Tibial nerve (tissue), 4 donors: ENCODE results near the gene PIGQ. TPM values are rescaled to one million over a fixed set of nuclear protein-coding genes. Genes with fewer than 3 reads are reported as not detected.

Source experiments
- DNase-seq, 2 donors: peaks; one replicate each; pipeline ENCODE4 v3.0.0-alpha.2; 2019; ENCODE audit warnings: low spot score in 2 of 2
- H3K27ac ChIP-seq, 4 donors: fragments of 200-600 bp; sonication (generic) in 3 of 4; one replicate each; pipeline ENCODE4 v1.5.1; 2017 to 2019; ENCODE audit warnings: mild to moderate bottlenecking in 1 of 4
- H3K27me3 ChIP-seq, 2 donors: fragments of 200-600 bp; sonication (generic) in 1 of 2; one replicate each; pipeline versions ENCODE4 v1.5.1 to v1.6.0; 2017 to 2019
- H3K36me3 ChIP-seq, 3 donors: fragments of 200-600 bp; sonication (generic); one replicate each; pipeline ENCODE4 v1.5.1; 2018 to 2019
- H3K4me1 ChIP-seq, 4 donors: fragments of 200-600 bp; sonication (generic) in 3 of 4; one replicate each; pipeline ENCODE4 v1.5.1; 2017 to 2019
- H3K4me3 ChIP-seq, 4 donors: fragments of 200-600 bp; sonication (generic) in 3 of 4; one replicate each; pipeline ENCODE4 v1.5.1; 2017 to 2019; ENCODE audit warnings: mild to moderate bottlenecking in 1 of 4, moderate library complexity in 1 of 4
- H3K9me3 ChIP-seq, 4 donors: fragments of 200-600 bp; sonication (generic) in 3 of 4; one replicate each; pipeline ENCODE4 v1.5.1; 2017 to 2019
- CTCF ChIP-seq, 5 experiments: fragments of 200-600 bp in 3 of 5; fragments of 450-650 bp in 2 of 5; sonication (generic) in 3 of 5; IDR thresholded peaks; one replicate each; pipeline ENCODE4 v1.5.1; 2016 to 2019; ENCODE audit warnings: antibody characterized with exemption in 5 of 5, mild to moderate bottlenecking in 3 of 5, moderate library complexity in 2 of 5
- EP300 ChIP-seq, 2 donors: sonication (generic); formaldehyde crosslinking; IDR thresholded peaks; one replicate each; pipeline ENCODE4 v1.6.1; 2017; ENCODE audit warnings: antibody characterized with exemption in 2 of 2, mild to moderate bottlenecking in 1 of 2
- POLR2A ChIP-seq, 2 donors: fragments of 450-650 bp; IDR thresholded peaks; one replicate each; pipeline ENCODE4 v1.6.1; 2017; ENCODE audit warnings: antibody characterized with exemption in 2 of 2, mild to moderate bottlenecking in 2 of 2, moderate library complexity in 2 of 2
- WGBS, 2 donors: methylation state at CpG; one replicate each; pipeline ENCODE4 v1.1.5; 2018; 5-methylcytosine and 5-hydroxymethylcytosine counted together
- total RNA-seq, 4 donors: library from RNA; depleted of rRNA; stranded (reverse); fragments of >200 nt; gene quantifications; one replicate each; pipeline ENCODE4 v1.1.0, GENCODE V29; 2016

PIGQ gene
- total RNA-seq, 4 donors from 2014 or later = 49.2 to 89.6 (median 71.8) TPM

- Histone ChIP-seq H3K36me3 (peaks cover 0 to 11% (median 0%) of the 10 kb centered on the region in 3 donors), H3K27ac (peak overlapping the region; percentile 43 to 93 (median 83)), H3K27me3 (no peaks in the 10 kb centered on the region), H3K9me3 (no peaks in the 10 kb centered on the region), H3K4me1 (peaks cover 0 to 75% (median 36%) of the 10 kb centered on the region in 4 donors), H3K4me3 (peak overlapping the region; percentile 64 to 99 (median 90))
- peak in 1 of 2 donors; percentile 21 for DNase-seq
- WGBS, 2 donors = 0 to 1% methylated on average over 40 to 53 of the region's 71 CpGs
- TF ChIP-seq POLR2A (IDR thresholded peaks at IDR 0.05) (peak in 1 of 2 donors; percentile 17), CTCF (IDR thresholded peaks at IDR 0.05) (no peak)
Observed at GRCh38 chr16:590188-590814, 20.5 kb downstream of the PIGQ start.

GRCh38 chr16:590815-591200, 21.0 kb downstream of the PIGQ start:
- peak overlapping the region; percentile 43 to 93 (median 83) for H3K27ac ChIP-seq
- peaks cover 0 to 14% (median 0%) of the 10 kb centered on the region in 3 donors for H3K36me3 ChIP-seq
- TF ChIP-seq CTCF (IDR thresholded peaks at IDR 0.05) (no peak), POLR2A (IDR thresholded peaks at IDR 0.05) (no peak), EP300 (IDR thresholded peaks at IDR 0.05) (no peak)
- H3K9me3 ChIP-seq = no peaks in the 10 kb centered on the region
- H3K4me3 ChIP-seq = peak overlapping the region; percentile 64 to 99 (median 90)
- H3K4me1 ChIP-seq = peaks cover 0 to 75% (median 36%) of the 10 kb centered on the region in 4 donors
- H3K27me3 ChIP-seq = no peaks in the 10 kb centered on the region
- no peak for DNase-seq
- 55 to 56% methylated on average over 10 of the region's 10 CpGs for WGBS, 2 donors

- Histone ChIP-seq H3K27ac (peak overlapping the region in 2 of 4 donors; percentile 80 to 93), H3K4me3 (peak overlapping the region in 3 of 4 donors; percentile 64 to 99 (median 88)), H3K27me3 (no peaks in the 10 kb centered on the region), H3K9me3 (no peaks in the 10 kb centered on the region), H3K36me3 (peaks cover 0 to 15% (median 0%) of the 10 kb centered on the region in 3 donors), H3K4me1 (peaks cover 0 to 73% (median 36%) of the 10 kb centered on the region in 4 donors)
- TF ChIP-seq CTCF (IDR thresholded peaks at IDR 0.05) = no peak
- TF ChIP-seq POLR2A (IDR thresholded peaks at IDR 0.05) = no peak
- TF ChIP-seq EP300 (IDR thresholded peaks at IDR 0.05) = no peak
- WGBS, 2 donors = 72 to 84% methylated on average over 8 of the region's 8 CpGs
- DNase-seq = no peak
Observed at GRCh38 chr16:591231-591630, 21.5 kb downstream of the PIGQ start.

DNA sequence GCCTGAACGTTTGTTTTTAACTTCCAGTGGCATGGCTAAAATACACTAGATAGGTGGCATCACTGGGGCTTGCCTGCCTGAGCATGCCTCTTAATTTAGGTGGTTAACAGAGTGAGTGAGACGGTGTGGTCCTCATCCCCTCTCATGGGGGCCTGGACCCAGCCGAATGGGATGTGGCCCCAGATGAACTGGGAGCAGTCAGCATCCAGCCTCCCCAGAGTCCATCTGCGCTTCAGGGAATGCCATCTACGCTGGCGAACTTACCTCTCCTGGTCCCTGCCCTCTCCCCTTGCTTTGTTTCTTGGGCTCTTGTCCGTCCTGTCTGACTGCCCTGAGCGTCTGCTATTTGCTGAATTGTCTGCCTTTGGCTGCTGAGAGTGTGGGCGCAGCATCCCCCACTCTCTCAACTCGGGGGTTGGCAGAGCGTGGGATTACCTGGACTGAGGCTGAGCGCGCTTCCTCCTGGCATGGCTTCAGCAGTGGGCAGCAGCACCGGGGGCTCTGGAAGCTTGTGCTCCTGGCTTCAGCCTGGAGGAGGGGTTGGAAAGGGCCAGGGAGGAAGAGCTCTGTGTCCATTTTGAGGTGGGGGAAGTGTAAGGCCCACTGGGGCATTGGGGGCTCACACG, 22.2 kb downstream of the PIGQ start:
- peaks cover 0 to 65% (median 34%) of the 10 kb centered on the region in 4 donors for H3K4me1 ChIP-seq
- H3K36me3 ChIP-seq = peaks cover 0 to 23% (median 0%) of the 10 kb centered on the region in 3 donors
- H3K27me3 ChIP-seq = no peaks in the 10 kb centered on the region
- no peak for DNase-seq
- no peaks in the 10 kb centered on the region for H3K9me3 ChIP-seq
- peak overlapping the region in 3 of 4 donors; percentile 38 to 68 (median 55) for H3K27ac ChIP-seq
- 80 to 89% methylated on average over 15 of the region's 15 CpGs for WGBS, 2 donors
- TF ChIP-seq CTCF (IDR thresholded peaks at IDR 0.05) (no peak), EP300 (IDR thresholded peaks at IDR 0.05) (no peak), POLR2A (IDR thresholded peaks at IDR 0.05) (no peak)
- H3K4me3 ChIP-seq = no peak overlapping the region
